ENCODE measurements around the gene HCN2.
A peak's percentile ranks its signal among the peaks of the same experiment; 100 is the strongest.

The HCN2 gene
- 1.8 to 3.0 (median 2.6) reads per million in 4 donors for total RNA-seq

DNA sequence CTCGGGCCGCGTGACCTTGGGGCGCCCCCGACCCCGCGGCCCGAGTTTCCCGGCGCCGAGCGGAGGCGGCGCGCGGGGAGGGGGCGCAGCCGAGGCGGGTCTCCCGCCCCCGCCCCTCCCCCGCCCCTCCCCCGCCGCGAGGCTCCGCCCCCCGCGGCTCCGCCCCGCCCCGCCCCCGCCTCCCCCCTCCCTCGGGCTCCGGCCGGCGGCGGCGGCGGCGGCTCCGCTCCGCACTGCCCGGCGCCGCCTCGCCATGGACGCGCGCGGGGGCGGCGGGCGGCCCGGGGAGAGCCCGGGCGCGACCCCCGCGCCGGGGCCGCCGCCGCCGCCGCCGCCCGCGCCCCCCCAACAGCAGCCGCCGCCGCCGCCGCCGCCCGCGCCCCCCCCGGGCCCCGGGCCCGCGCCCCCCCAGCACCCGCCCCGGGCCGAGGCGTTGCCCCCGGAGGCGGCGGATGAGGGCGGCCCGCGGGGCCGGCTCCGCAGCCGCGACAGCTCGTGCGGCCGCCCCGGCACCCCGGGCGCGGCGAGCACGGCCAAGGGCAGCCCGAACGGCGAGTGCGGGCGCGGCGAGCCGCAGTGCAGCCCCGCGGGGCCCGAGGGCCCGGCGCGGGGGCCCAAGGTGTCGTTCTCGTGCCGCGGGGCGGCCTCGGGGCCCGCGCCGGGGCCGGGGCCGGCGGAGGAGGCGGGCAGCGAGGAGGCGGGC is at the start of gene HCN2:
Gene HCN2, plus strand, starts transcription at position 189 of the 703 bp plus-strand sequence. Its CDS starts 65 bp downstream, at position 254.
- no peak for DNase-seq

GRCh38 chr19:540867-541637 is 48.6 kb upstream of the HCN2 start:
- no peak for DNase-seq

- no peak for DNase-seq
These were observed 48.0 kb upstream of the HCN2 start for GRCh38 chr19:541699-542098.

- no peak for DNase-seq
These were observed 47.4 kb upstream of the HCN2 start for GRCh38 chr19:542173-542866.

GRCh38 chr19:543910-544608 is 45.6 kb upstream of the HCN2 start, which contains the start of gene GZMM:
Gene GZMM (plus strand): TSS chr19:544053. CDS start chr19:544072, 19 bp downstream.
- peak; percentile 51 to 80 (median 70) for DNase-seq

DNA sequence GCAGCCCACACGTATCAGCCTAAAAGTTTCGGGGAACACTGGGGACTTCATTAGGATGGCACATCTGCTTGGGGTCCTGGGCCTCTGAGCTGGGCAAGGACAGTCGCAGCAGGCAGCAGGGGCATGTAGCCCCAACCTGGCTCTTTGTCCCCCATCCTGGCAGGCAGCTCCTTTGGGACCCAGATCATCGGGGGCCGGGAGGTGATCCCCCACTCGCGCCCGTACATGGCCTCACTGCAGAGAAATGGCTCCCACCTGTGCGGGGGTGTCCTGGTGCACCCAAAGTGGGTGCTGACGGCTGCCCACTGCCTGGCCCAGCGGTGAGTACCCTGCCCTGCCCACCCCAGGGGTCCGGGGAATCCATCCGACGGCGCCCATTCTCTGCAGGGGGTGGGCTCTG is 42.6 kb upstream of the HCN2 start:
- DNase-seq = no peak

- DNase-seq = no peak
These were observed 41.6 kb upstream of the HCN2 start for GRCh38 chr19:547836-548720.

DNA sequence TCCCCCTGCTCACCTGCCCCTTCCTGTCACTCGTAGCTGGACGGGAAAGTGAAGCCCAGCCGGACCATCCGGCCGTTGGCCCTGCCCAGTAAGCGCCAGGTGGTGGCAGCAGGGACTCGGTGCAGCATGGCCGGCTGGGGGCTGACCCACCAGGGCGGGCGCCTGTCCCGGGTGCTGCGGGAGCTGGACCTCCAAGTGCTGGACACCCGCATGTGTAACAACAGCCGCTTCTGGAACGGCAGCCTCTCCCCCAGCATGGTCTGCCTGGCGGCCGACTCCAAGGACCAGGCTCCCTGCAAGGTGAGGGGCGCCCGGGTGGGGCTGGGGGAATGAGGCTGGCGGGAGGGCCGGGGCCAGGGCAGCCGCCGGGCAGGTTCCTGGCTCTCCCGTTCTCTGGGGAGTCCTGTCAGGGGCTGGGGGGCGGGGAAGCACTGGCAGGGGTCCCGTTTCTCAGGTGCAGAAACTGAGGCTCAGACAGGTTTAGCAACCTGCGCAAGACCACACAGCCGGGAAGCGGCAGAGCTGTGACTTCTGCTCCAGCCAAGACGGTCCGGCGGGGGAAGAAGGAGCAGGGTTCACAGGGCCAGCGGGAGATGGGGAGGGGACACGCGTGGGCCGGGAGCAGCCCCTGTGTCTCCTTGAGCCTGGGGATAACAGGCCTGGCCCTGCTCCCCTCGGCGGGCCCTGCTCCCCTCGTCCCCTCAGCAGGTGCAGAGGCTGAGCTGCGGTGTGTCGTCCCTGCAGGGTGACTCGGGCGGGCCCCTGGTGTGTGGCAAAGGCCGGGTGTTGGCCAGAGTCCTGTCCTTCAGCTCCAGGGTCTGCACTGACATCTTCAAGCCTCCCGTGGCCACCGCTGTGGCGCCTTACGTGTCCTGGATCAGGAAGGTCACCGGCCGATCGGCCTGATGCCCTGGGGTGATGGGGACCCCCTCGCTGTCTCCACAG is 40.5 kb upstream of the HCN2 start:
- no peak for DNase-seq

GRCh38 chr19:554817-555216 is 34.9 kb upstream of the HCN2 start:
- no peak for DNase-seq

DNA sequence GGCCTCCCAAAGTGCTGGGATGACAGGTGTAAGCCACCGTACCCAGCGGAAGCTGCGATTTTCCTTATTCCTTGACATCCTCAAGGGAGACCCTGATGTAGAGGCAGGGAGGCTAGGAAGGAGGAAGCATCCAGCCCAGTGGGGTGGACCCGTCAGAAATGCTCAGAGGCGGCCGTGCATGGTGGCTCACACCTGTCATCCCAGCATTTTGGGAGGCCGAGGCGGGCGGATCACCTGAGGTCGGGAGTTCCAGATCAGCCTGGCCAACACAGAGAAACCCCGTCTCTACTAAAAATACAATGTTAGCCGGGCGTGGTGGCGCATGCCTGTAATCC is 34.2 kb upstream of the HCN2 start:
- DNase-seq = no peak

- DNase-seq = no peak
These were observed 32.9 kb upstream of the HCN2 start for GRCh38 chr19:556611-557382.

GRCh38 chr19:558770-559439 is 30.8 kb upstream of the HCN2 start:
- no peak for DNase-seq

- DNase-seq = no peak
These were observed 29.6 kb upstream of the HCN2 start for GRCh38 chr19:560121-560520.

GRCh38 chr19:566403-566802 is 23.3 kb upstream of the HCN2 start:
- no peak for DNase-seq

DNA sequence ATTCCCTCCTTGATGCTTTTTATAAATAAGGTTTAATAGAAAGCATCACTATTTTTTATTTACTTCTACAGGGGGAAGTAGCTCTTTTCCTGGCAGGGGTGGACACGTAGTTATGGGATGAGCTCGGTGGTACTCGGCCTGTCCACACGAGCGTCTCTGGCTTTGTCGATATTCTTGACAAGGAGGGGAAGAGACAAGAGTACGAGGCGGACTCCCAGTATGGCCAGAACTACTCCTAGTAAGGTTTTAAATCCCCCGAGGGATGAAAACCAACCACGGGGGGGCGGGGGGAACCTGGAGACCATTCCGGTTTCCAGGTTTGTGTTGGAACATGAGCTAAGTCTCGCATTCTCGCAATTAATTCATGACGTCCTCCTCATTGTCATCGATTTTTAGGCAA is 22.8 kb upstream of the HCN2 start:
- DNase-seq = no peak

DNA sequence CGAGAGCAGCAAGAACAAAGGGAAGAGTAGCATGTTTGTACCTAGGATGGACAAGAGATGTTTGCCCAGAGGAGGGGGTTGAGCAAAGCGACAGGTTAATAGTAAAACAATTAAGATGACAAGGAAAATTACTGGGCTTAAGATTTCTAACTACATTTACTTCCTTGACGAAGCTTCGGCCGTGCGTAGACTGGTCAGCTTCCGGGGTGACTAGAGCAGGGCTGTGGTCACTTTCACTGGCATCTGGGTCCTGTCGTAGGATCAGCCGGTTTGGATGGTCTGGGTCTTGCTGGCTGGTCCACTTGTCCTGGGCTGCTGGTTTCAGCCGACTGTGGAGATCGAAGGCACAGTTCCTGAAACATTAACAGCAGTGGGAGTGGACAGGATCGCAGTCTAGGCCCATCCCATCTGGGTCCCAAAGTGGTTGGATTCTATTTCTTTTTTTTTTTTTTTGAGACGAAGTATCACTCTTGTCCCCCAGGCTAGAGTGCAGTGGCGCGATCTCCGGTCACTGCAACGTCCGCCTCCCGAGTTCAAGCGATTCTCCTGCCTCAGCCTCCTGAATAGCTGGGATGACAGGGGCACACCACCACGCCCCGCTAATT is 22.3 kb upstream of the HCN2 start:
- no peak for DNase-seq

GRCh38 chr19:570251-570686 is 19.4 kb upstream of the HCN2 start:
- peak in 1 of 5 donors; percentile 40 for DNase-seq

- DNase-seq = peak; percentile 36 to 70 (median 59)
These were observed 18.6 kb upstream of the HCN2 start for GRCh38 chr19:570937-571565.

All from T-helper 1 cell (primary cell).